ENCODE measurements around the gene APOC1.
"Not testable (repeated sequence)": the region's sequence is repeated elsewhere in the genome, so short reads cannot be mapped to it uniquely, and the experiment has no call there.

Gene APOC1

GRCh38 chr19:44889830-44890365, 24.5 kb upstream of the APOC1 start:
- no peak for DNase-seq (ENCODE audit: low read depth)

GRCh38 chr19:44890366-44891015, 23.9 kb upstream of the APOC1 start:
- DNase-seq (ENCODE audit: low read depth) = no peak

- DNase-seq (ENCODE audit: low read depth) = peak; percentile 100
Measured at GRCh38 chr19:44891016-44891882, 23.2 kb upstream of the APOC1 start, which contains the start of gene TOMM40. TSS of gene TOMM40 (plus strand) at chr19:44891254. CDS start at chr19:44891416, 162 bp downstream.

- DNase-seq (ENCODE audit: low read depth) = no peak
Measured at GRCh38 chr19:44892932-44893331, 21.5 kb upstream of the APOC1 start.

GRCh38 chr19:44893332-44894051, 20.9 kb upstream of the APOC1 start:
- DNase-seq (ENCODE audit: low read depth) = no peak

- no peak for DNase-seq (ENCODE audit: low read depth)
Measured at GRCh38 chr19:44894052-44894400, 20.4 kb upstream of the APOC1 start.

- DNase-seq (ENCODE audit: low read depth) = no peak
Measured at GRCh38 chr19:44894946-44895345, 19.5 kb upstream of the APOC1 start.

GRCh38 chr19:44897835-44898234, 16.6 kb upstream of the APOC1 start:
- no peak for DNase-seq (ENCODE audit: low read depth)

GRCh38 chr19:44900328-44901244, 13.8 kb upstream of the APOC1 start:
- DNase-seq (ENCODE audit: low read depth) = no peak

GRCh38 chr19:44903216-44903601, 11.2 kb upstream of the APOC1 start:
- no peak for DNase-seq (ENCODE audit: low read depth)

- DNase-seq (ENCODE audit: low read depth) = peak; percentile 42
Measured at GRCh38 chr19:44903602-44904425, 10.6 kb upstream of the APOC1 start.

GRCh38 chr19:44904426-44904994, 9.9 kb upstream of the APOC1 start:
- no peak for DNase-seq (ENCODE audit: low read depth)

GRCh38 chr19:44905437-44906160, 8.8 kb upstream of the APOC1 start, which contains the start of gene APOE:
TSS of gene APOE (plus strand) at chr19:44905796. CDS start at chr19:44906625, 829 bp downstream.
- no peak for DNase-seq (ENCODE audit: low read depth)

GRCh38 chr19:44907613-44908012, 6.8 kb upstream of the APOC1 start:
- DNase-seq (ENCODE audit: low read depth) = no peak

GRCh38 chr19:44908074-44908835, 6.2 kb upstream of the APOC1 start:
- DNase-seq (ENCODE audit: low read depth) = no peak

GRCh38 chr19:44908836-44909261, 5.6 kb upstream of the APOC1 start:
- DNase-seq (ENCODE audit: low read depth) = no peak

GRCh38 chr19:44909775-44910174, 4.6 kb upstream of the APOC1 start:
- DNase-seq (ENCODE audit: low read depth) = no peak

- DNase-seq (ENCODE audit: low read depth) = not testable (repeated sequence)
Measured at GRCh38 chr19:44911896-44912295, 2.5 kb upstream of the APOC1 start.

- DNase-seq (ENCODE audit: low read depth) = no peak
Measured at GRCh38 chr19:44912854-44913253, 1.6 kb upstream of the APOC1 start.

All from stimulated activated CD8-positive, alpha-beta memory T cell treated with anti-CD3 and anti-CD28 coated beads, Interleukin-12 subunit alpha, Interleukin-12 subunit beta, amount 100 ng/mL, for 4 hours (primary cell).